Hepatocyte (in vitro differentiated cells): ENCODE data around the gene ASTN2. TPM values are rescaled to one million over a fixed set of nuclear protein-coding genes. Genes with fewer than 3 reads are reported as not detected.

Experiments
- DNase-seq: peaks from one replicate; pipeline ENCODE4 v3.0.0-alpha.2; 2016; ENCODE audit warnings: low spot score
- H2AFZ ChIP-seq: fragments of 200-600 bp; sonication (generic); 2 replicates; pipeline ENCODE4 v1.6.0; 2016; ENCODE audit warnings: antibody characterized with exemption, mild to moderate bottlenecking
- H3K27ac ChIP-seq: fragments of 200-600 bp; sonication (generic); 2 replicates; pipeline ENCODE4 v1.5.1; 2016; ENCODE audit warnings: mild to moderate bottlenecking
- H3K27me3 ChIP-seq: fragments of 200-600 bp; sonication (generic); 2 replicates; pipeline ENCODE4 v1.6.1; 2016
- H3K36me3 ChIP-seq: fragments of 200-600 bp; sonication (generic); replicated peaks from 2 replicates; pipeline ENCODE4 v1.5.1; 2016; ENCODE audit warnings: low read depth; ENCODE audit not compliant: insufficient read depth
- H3K4me1 ChIP-seq: fragments of 200-600 bp; sonication (generic); 2 replicates; pipeline ENCODE4 v1.5.1; 2016; ENCODE audit warnings: mild to moderate bottlenecking, moderate library complexity; ENCODE audit not compliant: insufficient read depth
- H3K4me2 ChIP-seq: fragments of 200-600 bp; sonication (generic); 2 replicates; pipeline ENCODE4 v1.6.0; 2016
- H3K4me3 ChIP-seq: fragments of 200-600 bp; sonication (generic); 2 replicates; pipeline ENCODE4 v1.5.1; 2016; ENCODE audit warnings: mild to moderate bottlenecking
- H3K79me2 ChIP-seq: fragments of 200-600 bp; sonication (generic); 2 replicates; pipeline ENCODE4 v1.6.0; 2017; ENCODE audit warnings: mild to moderate bottlenecking
- H3K9me2 ChIP-seq: fragments of 200-600 bp; sonication (generic); replicated peaks from 2 replicates; pipeline ENCODE4 v1.6.0; 2017; ENCODE audit warnings: mild to moderate bottlenecking; ENCODE audit not compliant: insufficient read depth
- H3K9me3 ChIP-seq: fragments of 200-600 bp; sonication (generic); 2 replicates; pipeline ENCODE4 v1.5.1; 2016; ENCODE audit warnings: low read depth, mild to moderate bottlenecking
- H4K20me1 ChIP-seq: fragments of 200-600 bp; sonication (generic); 2 replicates; pipeline ENCODE4 v1.6.0; 2016; ENCODE audit warnings: mild to moderate bottlenecking; ENCODE audit not compliant: insufficient read depth, poor library complexity, severe bottlenecking
- CTCF ChIP-seq: fragments of 200-600 bp; sonication (generic); IDR thresholded peaks from 2 replicates; pipeline ENCODE4 v1.5.1; 2016; ENCODE audit warnings: antibody characterized with exemption, mild to moderate bottlenecking; ENCODE audit not compliant: poor library complexity
- EZH2 ChIP-seq: fragments of 200-600 bp; sonication (generic); IDR thresholded peaks from 2 replicates; pipeline ENCODE4 v1.6.1; 2016; ENCODE audit warnings: antibody characterized with exemption, mild to moderate bottlenecking, borderline replicate concordance
- EZH2phosphoT487 ChIP-seq: fragments of 200-600 bp; sonication (generic); IDR thresholded peaks from one replicate; pipeline ENCODE4 v1.6.1; 2018; ENCODE audit warnings: antibody characterized with exemption, mild to moderate bottlenecking, low read depth, moderate library complexity; ENCODE audit not compliant: unreplicated experiment, severe bottlenecking
- WGBS: methylation state at CpG from one replicate; pipeline ENCODE4 v1.1.6; 2016; ENCODE audit warnings: low lambda C conversion rate; ENCODE audit errors: missing lambda C conversion rate; 5-methylcytosine and 5-hydroxymethylcytosine counted together
- polyA plus RNA-seq: library from polyadenylated mRNA; unstranded; fragments of >200 nt; fragmentation: Nextera tagmentation; extraction: Ambion mirVana; gene quantifications from 2 replicates; pipeline ENCODE4 v1.2.1, GENCODE V29; 2016
- total RNA-seq: library from RNA; depleted of rRNA; stranded (reverse); fragments of >200 nt; gene quantifications from 2 replicates; pipeline ENCODE4 v1.2.3, GENCODE V29; 2014

The ASTN2 gene
- total and polyA plus RNA-seq, 2 experiments from 2014 or later = 6.4 to 8.4 TPM

- H4K20me1 ChIP-seq = peaks cover 15% of the 10 kb centered on the region
- no peaks in the 10 kb centered on the region for H3K9me2 ChIP-seq
- H3K79me2 ChIP-seq = peaks cover 88% of the 10 kb centered on the region
- 70% methylated on average over 4 of the region's 4 CpGs for WGBS
- no peaks in the 10 kb centered on the region for H3K36me3 ChIP-seq
- H3K4me1 ChIP-seq = peaks cover 25% of the 10 kb centered on the region
- H3K4me2 ChIP-seq = no peak overlapping the region
- peak overlapping the region; percentile 44 for H3K27ac ChIP-seq
- H3K9me3 ChIP-seq = no peaks in the 10 kb centered on the region
- no peak for DNase-seq
- H2AFZ ChIP-seq = no peak overlapping the region
- no peak overlapping the region for H3K4me3 ChIP-seq
- TF ChIP-seq CTCF = no peak
- TF ChIP-seq EZH2 = no peak
- TF ChIP-seq EZH2phosphoT487 = no peak
- no peaks in the 10 kb centered on the region for H3K27me3 ChIP-seq
These were observed 720.0 kb downstream of the ASTN2 start for GRCh38 chr9:116694785-116695291.

- H3K9me3 ChIP-seq = no peaks in the 10 kb centered on the region
- peaks cover 17% of the 10 kb centered on the region for H4K20me1 ChIP-seq
- H3K79me2 ChIP-seq = peaks cover 88% of the 10 kb centered on the region
- no peak overlapping the region for H2AFZ ChIP-seq
- no peaks in the 10 kb centered on the region for H3K36me3 ChIP-seq
- no peaks in the 10 kb centered on the region for H3K27me3 ChIP-seq
- TF ChIP-seq CTCF = no peak
- no peak for TF ChIP-seq EZH2
- TF ChIP-seq EZH2phosphoT487 = no peak
- peak overlapping the region; percentile 6 for H3K4me2 ChIP-seq
- WGBS = 88% methylated on average over 2 of the region's 2 CpGs
- no peak for DNase-seq
- peak overlapping the region; percentile 81 for H3K27ac ChIP-seq
- no peak overlapping the region for H3K4me3 ChIP-seq
- H3K9me2 ChIP-seq = no peaks in the 10 kb centered on the region
- H3K4me1 ChIP-seq = peaks cover 31% of the 10 kb centered on the region
These were observed 721.6 kb downstream of the ASTN2 start for GRCh38 chr9:116693233-116693731.

- Histone ChIP-seq H3K36me3 (no peaks in the 10 kb centered on the region), H4K20me1 (peaks cover 17% of the 10 kb centered on the region), H3K4me3 (no peak overlapping the region), H3K79me2 (peaks cover 89% of the 10 kb centered on the region), H3K9me3 (no peaks in the 10 kb centered on the region), H3K27me3 (no peaks in the 10 kb centered on the region), H3K4me2 (peak overlapping the region; percentile 6), H3K4me1 (peaks cover 36% of the 10 kb centered on the region), H3K9me2 (no peaks in the 10 kb centered on the region), H3K27ac (peak overlapping the region; percentile 81), H2AFZ (no peak overlapping the region)
- no peak for DNase-seq
- TF ChIP-seq CTCF = no peak
- TF ChIP-seq EZH2phosphoT487 = no peak
- no peak for TF ChIP-seq EZH2
- WGBS = 80% methylated on average over 2 of the region's 2 CpGs
These were observed 722.2 kb downstream of the ASTN2 start for GRCh38 chr9:116692616-116693015.
